GM04504 (cell line): ENCODE data around the gene SFMBT2.
"Not testable (repeated sequence)": the region's sequence is repeated elsewhere in the genome, so short reads cannot be mapped to it uniquely, and the experiment has no call there.

ENCODE experiments used
- DNase-seq: peaks from one replicate; pipeline ENCODE4 v3.0.0-alpha.2; 2012; ENCODE audit warnings: low read depth

SFMBT2 gene

DNA sequence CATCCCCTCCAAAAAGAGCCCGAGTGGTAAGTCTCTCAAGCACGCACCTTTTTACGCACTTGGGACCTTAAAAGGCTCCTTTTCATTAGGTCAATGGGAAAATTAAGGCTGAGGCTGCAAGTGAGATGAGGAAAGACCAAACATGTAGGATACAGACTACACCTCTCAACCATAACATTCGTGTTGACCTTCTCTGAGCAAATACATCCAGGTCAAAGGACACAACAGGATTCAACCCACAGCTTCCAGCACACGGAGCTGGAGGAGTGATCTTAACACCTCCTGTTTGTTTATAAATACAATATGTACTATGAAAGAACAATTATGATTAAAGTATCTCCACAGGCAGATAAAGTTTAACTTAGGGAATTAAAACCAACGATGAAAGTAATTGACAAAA lies 9.7 kb downstream of the SFMBT2 start:
- no peak for DNase-seq

DNA sequence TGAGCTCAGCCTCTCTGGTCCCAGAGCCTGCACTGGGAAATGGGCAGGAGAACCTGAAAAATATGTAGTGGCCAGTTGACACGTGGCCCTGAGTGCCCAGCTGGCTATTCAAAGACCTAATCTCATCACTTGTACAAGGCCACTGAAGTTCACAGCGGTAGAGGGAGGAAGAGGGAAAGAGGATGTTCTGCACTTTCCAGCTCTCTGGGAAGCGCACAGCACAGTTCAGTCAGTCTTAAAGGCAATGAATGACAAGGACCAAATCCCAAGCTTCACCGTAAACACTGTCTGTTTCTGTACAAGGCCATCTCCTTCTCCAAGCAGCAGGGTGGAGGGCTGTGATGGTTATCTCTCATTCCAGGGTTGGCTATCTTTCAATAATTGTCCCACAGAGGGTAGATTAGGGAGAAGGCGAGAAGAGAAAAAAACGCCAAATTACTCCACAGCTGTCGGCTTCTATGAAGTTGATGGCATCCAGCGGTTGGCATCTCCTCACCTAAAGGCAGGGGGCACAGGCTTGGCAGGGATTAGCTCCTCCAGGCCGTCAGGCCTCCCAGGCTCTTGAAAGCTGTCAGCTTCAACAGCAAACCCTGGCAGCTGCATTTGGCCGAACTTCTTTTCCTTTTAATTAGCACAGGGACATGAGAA lies 10.6 kb downstream of the SFMBT2 start:
- DNase-seq: no peak

DNA sequence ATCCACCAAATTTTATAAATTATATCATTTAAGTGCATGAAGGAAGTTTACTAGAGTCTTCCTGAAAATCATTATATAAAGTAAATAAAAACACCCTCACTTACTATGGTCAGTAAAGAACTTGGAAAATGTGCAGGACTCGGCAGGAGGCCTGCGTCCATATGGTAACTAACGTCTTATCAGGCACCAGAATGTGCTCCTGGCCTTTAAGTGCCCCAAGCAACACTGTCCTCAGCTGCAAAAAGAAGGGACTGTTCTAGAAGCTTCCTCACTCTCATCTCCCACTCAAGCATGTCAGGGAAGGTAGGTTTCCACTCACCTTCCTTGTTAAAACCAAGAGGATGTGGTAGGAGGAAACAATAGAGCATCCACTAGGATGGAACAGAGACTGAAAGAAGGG lies 11.3 kb downstream of the SFMBT2 start:
- no peak for DNase-seq

DNA sequence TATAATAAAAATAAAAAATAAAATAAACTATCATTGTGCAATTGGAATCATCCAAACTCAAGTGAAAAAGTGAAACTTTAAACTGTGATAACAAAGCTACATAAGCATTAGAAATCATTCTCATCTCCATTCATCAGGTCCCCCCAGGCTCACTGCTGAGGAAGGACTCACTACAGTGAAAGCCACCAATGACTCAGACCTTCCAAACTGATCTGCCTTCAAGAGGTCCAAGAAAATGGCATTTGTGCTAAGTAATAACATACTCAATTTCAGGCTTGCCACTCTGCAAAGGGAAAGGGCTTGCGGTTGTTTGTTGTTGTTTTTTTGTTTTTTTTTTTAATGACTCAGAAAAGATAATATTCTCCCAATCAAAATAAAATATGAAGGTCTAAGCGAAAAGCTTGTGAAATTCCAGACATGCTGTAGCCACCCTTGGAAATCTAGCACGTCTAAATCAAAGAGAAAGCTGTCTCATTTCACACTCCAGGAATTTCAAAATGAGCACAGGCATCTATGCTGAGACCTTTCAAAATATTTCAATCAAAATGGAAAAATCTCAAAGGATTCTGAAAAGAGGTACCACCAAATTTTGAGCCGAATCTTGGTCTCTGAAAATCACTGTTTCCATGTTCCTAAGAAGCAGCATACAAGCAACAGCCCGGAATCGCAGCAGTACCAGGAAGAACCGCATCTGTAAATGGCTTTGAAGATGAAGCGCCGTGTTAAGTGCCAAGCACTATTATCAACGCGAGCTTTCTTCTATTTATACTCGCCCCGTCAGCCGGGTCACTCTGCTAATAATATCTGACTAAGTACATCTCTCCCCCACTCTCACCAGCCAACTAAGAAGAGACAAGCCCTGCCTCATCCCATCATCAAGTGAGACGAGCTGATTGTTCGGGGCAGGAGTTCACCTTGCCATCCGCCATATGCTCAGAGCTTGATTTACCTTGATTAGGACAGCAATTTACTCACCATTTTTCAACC lies 13.5 kb downstream of the SFMBT2 start:
- no peak for DNase-seq

DNA sequence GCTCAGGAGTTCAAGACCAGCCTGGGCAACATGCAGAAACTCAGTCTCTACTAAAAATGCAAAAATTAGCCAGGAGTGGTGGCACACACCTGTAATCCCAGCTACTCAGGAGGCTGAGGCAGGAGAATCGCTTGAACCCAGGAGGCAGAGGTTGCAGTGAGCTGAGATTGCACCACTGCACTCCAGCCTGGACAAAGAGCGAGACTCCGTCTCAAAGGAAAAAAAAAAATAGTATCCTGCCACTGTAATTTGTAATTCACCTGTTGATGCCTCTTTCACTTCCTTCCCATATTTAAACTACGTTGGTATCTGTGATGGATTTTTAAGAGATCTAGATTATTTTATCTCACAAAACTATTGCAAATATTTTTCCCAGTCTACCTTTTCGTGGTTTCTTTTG lies 18.5 kb downstream of the SFMBT2 start:
- DNase-seq: not testable (repeated sequence)

DNA sequence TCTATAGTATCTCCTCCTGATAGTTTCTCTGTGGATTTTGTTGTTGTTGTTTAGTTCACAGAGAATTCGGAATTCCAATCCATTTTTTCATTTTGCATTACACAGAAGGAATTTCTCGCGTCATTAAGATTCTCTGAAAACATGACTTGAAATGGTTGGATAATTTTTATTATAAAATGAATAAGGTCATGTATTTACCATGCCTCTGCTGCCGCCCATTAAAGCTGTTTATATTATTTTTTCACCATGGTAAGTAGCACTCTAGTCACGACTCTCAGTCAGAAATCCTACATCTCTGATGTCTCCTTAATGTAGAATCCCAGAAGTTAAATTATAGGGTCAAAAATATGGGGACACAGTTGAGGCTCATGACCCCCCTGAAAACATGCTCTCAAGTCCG lies 19.1 kb downstream of the SFMBT2 start:
- no peak for DNase-seq

DNA sequence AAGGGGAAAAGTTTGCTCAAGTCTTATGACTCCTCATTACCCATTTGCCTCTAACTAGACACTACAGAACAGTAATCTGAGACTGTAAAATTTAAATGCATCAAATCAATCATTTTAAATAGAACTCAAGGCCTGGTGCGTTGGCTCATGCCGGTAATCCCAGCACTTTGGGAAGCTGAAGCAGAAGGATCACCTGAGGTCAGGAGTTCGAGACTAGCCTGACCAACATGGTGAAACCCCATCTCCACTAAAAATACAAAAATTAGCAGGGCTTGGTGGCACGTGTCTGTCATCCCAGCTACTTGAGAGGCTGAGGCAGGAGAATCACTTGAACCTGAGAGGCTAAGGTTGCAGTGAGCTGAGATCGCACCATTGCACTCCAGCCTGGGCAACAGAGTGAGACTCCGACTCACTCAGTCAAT lies 20.1 kb downstream of the SFMBT2 start:
- DNase-seq: not testable (repeated sequence)

DNA sequence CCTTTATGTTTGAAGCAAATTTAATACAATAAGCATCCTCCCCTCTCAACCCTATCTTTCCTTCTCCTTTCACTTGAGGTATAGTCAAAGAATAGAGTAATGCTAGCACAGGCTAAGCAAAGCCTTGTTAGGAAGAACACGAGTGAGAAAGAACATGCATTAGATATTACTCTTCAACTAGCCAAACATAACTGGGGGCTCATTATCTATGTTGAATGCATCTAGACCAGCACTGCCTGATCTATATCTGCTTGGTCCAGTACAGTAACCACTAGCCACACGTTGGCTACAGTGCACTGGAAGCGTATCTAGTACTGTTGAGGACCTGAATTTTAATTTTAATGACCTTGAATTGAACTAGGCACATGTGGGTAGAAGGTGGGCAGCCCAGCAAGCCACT lies 21.0 kb downstream of the SFMBT2 start:
- DNase-seq: no peak

DNA sequence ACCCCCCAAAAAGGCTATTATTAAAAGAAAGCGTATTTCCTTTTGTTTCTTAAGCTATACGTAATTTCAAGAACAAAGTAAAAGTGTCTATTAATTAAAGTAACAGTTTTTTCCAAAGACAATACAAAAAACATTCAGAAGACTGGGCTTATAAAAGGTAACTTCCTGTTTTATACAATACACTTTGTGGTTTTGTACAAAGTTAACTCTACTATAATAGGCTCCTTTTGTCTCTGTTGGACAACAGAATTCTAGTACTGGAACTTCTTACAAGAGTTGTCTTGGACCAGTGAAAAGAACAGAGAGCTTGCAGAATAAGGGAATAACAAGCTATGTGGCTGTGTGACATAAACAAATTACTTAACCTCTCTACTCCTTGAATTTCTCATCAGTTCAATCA lies 21.5 kb downstream of the SFMBT2 start:
- DNase-seq: no peak

DNA sequence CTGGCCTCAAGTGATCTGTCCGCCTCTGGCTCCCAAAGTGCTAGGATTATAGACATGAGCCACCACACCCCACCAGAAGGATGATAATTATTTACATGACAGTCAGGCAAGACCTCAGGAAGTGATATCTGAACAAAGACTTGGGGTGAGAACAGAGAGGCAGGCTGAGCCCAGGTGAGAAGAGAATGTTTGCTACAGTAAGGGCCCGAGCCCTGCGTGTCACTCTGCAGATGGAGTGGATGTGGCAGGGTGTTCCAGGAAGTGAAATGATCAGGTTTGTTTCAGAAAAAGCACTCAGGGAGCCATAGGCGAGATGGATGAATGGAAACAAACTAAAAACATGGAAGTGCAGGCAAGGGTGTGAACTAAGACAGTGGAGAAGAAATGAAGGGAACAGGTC lies 22.2 kb downstream of the SFMBT2 start:
- DNase-seq: no peak

DNA sequence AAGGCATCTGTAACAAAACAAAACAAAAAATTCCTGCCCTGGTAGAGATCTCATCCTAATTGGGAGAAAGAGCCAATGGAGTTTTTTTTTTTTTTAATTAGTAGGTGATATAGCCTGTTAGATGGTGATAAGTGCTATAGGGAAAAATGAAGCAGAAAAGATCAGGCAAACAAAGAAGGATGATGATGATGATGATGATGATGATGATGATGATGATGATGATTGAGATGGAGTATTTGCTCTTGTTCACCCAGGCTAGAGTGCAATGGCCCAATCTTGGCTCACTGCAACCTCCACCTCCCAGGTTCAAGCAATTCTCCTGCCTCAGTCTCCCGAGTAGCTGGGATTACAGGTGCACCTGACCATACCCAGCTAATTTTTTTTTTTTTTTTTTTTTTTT lies 22.7 kb downstream of the SFMBT2 start:
- not testable (repeated sequence) for DNase-seq

DNA sequence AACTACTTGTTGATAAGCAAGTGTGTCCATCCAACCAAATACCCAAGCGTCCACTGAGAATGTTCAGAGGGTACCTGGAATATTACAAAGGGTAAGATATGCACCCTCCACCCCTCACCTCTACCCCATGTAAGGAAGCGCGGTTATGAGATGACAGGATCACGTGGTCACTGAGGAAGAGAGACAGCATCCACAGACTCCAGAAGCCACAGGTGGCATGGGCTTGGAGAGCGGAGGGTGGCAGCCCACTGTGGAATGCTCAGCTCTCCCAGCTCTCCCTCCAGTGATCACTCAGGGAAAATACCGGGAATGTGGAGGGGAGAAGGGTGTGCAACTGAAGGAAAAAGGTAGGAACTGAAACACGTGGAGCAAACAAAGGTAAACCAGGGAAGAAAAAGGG lies 25.7 kb downstream of the SFMBT2 start:
- no peak for DNase-seq

DNA sequence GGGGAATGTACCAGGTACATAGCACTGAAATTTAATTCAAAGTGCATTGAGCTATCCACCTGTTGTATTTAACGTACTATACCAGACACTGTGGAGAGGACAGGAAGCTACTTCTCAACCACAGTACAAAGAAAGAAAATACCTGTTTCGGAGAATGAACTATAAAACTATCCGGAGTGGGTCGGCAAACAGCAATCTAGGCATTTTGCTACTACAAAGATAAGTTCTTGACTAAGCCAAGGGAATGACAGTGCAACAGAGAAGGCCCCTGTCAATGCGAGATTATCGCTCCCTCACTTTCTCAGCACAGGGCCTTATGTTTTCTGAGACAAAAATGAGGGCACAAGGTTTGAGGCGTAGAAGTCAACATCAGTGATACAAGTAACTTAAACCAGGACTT lies 27.4 kb downstream of the SFMBT2 start:
- DNase-seq: no peak

DNA sequence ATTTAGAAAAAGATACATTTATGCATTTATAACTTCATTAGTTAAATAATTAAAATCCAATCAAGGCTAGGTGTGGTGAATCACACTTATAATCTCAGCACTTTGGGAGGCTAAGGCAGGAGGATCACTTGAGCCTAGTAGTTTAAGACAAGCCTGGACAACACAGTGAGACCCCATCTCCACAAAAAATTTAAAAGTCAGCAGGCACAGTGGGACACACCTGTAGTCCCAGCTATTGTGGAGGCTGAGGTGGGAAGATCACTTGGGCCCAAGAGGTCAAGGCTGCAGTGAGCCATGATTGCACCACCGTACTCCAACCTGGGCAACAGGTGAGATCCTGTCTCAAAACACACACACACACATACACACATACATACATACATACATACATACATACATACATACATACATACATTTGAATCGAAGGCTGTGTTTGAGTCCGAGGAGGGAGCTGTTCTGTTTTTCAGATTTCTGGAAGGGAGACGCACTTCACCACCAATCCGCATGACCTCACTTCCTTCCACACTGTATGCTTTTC lies 30.1 kb downstream of the SFMBT2 start:
- DNase-seq: no peak

DNA sequence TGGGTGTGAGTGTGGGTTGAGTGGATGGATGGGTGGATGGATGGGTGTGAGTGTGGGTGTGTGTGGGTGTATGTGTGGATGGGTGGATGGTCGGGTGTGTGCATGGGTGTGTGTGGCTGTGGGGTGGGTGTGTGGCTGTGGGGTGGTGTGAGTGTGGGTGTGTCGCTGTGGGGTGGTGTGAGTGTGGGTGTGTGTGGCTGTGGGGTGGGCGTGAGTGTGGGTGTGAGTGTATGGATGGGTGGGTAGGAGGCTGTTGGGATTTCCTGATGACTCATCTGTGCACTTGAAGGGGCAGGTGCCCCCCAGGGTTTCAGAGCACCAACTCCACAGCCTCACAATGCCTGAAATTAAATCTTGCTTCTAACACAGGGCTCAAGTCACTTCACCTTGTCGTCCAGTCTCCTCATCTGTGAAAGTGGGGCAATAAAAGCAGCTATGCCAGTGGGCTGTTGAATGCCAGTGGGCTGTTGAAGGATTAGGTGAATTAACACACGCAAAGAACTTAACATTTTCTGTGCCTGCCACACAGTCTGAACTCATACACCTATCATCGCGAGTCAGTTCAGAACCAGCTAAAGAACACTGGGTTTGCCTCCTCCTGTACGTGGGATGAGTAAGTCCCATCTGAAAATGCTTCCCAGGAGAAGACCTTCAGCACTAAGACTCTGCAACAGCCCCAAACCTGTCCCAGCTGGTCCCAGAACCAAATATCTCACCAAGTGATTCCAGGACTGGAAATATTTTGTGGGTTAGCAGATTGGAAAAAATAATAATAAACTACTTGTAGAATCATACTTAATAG lies 32.0 kb downstream of the SFMBT2 start:
- DNase-seq: no peak

DNA sequence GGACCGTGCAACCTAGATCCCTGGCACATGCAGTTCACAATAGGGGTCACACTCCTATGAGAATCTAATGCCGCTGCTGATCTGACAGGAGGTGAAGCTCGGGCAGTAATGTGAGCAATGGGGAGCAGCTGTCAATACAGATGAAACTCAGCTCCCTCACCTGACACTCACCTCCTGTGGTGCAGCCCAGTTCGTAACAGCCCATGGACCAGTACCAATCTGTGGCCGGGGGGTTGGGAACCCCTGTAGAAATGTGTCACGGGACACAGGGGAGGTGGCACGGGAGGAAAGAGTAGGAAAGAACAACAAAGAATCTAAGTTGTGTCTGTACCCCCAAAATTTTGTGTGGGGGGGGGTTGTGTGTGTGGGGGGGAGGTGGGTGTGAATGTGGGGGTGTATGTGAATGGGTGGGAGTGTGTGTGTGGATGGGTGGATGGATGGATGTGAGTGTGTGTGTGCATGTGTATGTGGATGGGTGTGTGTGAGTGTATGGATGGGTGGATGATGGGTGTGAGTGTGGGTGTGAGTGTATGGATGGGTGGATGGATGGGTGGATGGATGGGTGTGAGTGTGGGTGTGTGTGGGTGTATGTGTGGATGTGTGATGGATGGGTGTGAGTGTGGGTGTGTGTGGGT lies 33.1 kb downstream of the SFMBT2 start:
- no peak for DNase-seq

DNA sequence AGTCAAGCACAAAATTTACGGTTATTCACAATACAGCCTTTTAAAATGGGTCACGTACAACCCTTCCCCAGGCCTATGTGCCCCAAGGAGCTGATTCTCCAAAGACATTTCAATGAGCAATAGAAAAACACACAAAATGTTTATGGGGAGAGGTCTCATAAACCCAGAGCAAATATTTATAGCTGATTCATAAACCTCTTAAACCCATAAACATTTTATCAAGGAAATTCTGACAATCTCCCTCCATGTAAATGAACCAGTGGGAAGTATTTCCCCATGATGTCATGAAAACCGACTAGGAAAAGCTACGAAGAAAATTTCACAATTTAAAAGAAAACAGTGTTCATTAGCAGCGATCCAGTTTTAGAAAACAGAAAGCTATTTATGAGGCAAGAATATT lies 36.0 kb downstream of the SFMBT2 start:
- no peak for DNase-seq

DNA sequence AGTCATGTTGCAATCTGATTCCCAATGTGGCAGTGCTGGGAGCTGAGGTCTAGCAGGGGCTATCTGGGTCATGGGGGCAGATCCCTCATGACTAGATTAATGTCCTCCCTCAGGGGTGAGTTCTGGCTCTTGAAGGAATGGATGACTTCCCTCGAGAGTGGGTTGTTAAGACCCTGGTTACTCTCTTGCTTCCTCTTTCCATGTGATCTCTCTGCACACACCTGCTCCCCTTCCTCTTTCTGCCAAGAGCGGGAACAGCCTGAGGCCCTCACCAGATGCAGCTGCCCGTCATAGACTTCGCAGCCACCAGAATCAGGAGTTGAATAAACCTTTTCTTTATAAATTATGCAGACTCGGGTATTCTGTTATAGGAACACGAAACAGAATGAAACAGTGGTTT lies 37.8 kb downstream of the SFMBT2 start:
- DNase-seq: no peak

DNA sequence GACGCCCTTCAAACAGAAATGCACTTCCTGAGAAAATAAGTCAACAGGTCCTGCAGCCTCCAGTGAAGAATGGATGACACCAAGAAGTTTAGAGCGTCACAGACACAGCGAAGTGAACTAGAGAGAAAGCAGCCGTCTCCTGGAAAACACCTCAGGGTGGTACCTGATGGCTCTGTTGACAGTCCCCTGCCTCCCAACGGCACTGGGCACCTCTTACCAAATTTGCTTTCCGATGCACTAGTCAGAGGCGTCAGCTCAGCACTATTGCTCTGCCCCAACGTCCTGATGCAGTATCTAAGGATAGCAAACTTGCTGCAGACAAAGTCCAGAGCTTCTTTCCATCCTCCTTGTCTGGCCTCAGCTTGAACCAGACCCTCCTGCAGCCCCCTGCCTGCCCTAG lies 38.3 kb downstream of the SFMBT2 start:
- no peak for DNase-seq

DNA sequence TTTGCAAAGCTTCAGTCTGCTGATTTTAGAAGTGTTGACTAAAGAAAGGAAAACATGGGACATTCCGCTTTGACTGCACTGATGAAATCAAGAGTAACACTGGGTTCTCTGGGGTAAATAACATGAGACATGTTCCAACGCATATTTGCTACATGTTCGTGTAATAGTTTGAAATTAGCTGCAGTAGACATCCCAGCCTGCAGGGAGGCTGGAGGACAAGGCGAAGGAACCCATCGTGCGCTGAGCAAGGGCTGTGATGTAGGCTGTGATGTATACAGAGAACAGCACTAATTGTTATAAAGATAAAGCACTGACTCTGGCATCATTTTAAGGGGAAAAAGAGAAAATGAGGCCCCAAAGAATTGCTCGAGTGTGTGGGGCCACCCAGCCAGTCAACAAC lies 40.3 kb downstream of the SFMBT2 start:
- DNase-seq: no peak

DNA sequence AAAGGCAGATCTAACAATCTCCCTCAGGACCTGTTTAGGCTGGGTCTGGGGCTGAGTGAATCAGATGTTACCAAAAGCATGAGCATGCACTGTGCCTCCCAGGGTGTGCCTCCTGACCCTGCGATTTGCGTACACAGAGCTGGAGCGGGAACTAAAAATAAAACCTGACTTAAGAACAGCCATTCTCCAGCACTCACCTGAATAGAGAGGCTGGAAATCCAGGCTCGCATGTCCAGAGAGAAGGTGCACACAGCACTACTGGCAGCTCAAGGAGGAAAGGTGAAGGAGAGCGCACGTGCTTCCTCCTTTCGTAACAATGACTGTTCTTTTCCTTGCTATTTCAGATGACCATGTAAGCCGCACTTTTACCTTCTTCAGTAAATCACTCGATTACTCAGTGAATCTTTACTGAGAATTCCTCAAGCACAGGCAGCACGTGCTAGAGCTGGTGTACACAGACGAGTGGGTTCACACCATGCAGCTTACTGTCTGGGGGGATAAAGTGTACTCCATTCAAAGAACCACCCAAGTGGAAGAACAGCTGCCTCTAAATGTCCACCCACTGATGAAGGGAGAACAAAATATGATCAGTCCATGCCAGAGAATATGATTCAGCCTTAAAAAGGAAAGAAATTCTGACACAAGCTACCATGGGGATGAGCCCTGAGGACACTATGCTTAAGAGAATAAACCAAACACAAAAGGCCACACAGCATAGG lies 45.6 kb downstream of the SFMBT2 start:
- DNase-seq: no peak
